HepG2 (cell line): Measurements from ENCODE around the gene C16orf95. TPM values are rescaled to one million over a fixed set of nuclear protein-coding genes. Genes with fewer than 3 reads are reported as not detected.

Experiments
- ATAC-seq: fragments of 200-7000 bp; cut with Tn5 transposase; 3 replicates; pipeline ENCODE4 v1.9.1; 2020; ENCODE audit warnings: mild to moderate bottlenecking, moderate library complexity
- BruUV-seq: library from RNA; stranded (reverse); fragments of 400-500 nt; replicated peaks from 2 replicates; lab custom pipeline; 2021; lab: Mats Ljungman, UMichigan
- CTCF ChIA-PET: fragments of 300-600 bp; formaldehyde crosslinking; extraction: SDS; loops from one replicate; lab custom pipeline; 2021; ENCODE audit warnings: low total read pairs, inconsistent platforms, low intra/inter-chr PET ratio; lab: Yijun Ruan, JAX
- POLR2A ChIA-PET: fragments of 350-600 bp; sonication (Branson Sonifier 250); formaldehyde crosslinking; loops from one replicate; lab custom pipeline; 2020; ENCODE audit warnings: antibody characterized with exemption, inconsistent platforms; lab: Yijun Ruan, JAX
- DNase-seq: peaks from one replicate; pipeline ENCODE4 v3.0.0-alpha.2; 2015; ENCODE audit warnings: low spot score
- FAIRE-seq: peaks from 3 replicates; lab custom pipeline; 2011; peaks lifted over from hg19 to GRCh38; lab: Jason Lieb, UNC
- H2AFZ ChIP-seq: one replicate; pipeline ENCODE4 v1.6.1; 2011; ENCODE audit warnings: low read length, inconsistent platforms
- H3K27ac ChIP-seq: fragments of 300-600 bp; 3 replicates; pipeline ENCODE4 v1.8.0; 2011; ENCODE audit warnings: mixed run types, mild to moderate bottlenecking, mixed read lengths, low read length, inconsistent platforms; ENCODE audit not compliant: insufficient read depth; ENCODE audit errors: extremely low read length
- H3K27me3 ChIP-seq, 2 experiments: fragments of 200-600 bp in 1 of 2; 2 replicates in 1 of 2; 3 replicates in 1 of 2; pipeline versions ENCODE4 v1.6.0 to v1.8.0; 2011; ENCODE audit warnings: low read length in 2 of 2, mild to moderate bottlenecking in 2 of 2, moderate library complexity in 2 of 2, inconsistent platforms in 1 of 2; ENCODE audit not compliant: insufficient read depth in 2 of 2, control insufficient read depth in 1 of 2
- H3K36me3 ChIP-seq, 2 experiments: fragments of 200-600 bp in 1 of 2; replicated peaks in 1 of 2; 2 replicates in 1 of 2; 3 replicates in 1 of 2; pipeline versions ENCODE4 v1.5.1 to v1.8.0; 2011; ENCODE audit warnings: low read length in 2 of 2, inconsistent platforms in 1 of 2; ENCODE audit not compliant: insufficient read depth in 2 of 2, control insufficient read depth in 1 of 2
- H3K4me1 ChIP-seq: 2 replicates; pipeline ENCODE4 v1.5.1; 2012; ENCODE audit warnings: low read length, inconsistent platforms; ENCODE audit not compliant: insufficient read depth
- H3K4me2 ChIP-seq: 2 replicates; pipeline ENCODE4 v1.6.0; 2011; ENCODE audit warnings: low read depth, low read length, inconsistent platforms
- H3K4me3 ChIP-seq, 3 experiments: fragments of 200-600 bp in 1 of 3; sonication (generic), shearing (Covaris generic) in 1 of 3; replicated peaks in 1 of 3; 2 replicates each; pipeline ENCODE4 v1.5.1; 2011 to 2016; ENCODE audit warnings: low read length in 3 of 3, inconsistent platforms in 2 of 3, low read depth in 2 of 3, mild to moderate bottlenecking in 2 of 3, control low read depth in 1 of 3, mixed read lengths in 1 of 3; ENCODE audit not compliant: insufficient read depth in 1 of 3
- H3K79me2 ChIP-seq: one replicate; pipeline ENCODE4 v1.6.1; 2011; ENCODE audit warnings: low read length, inconsistent platforms; ENCODE audit not compliant: insufficient read depth
- H3K9ac ChIP-seq: 2 replicates; pipeline ENCODE4 v1.6.0; 2011; ENCODE audit warnings: mild to moderate bottlenecking, low read depth, low read length, inconsistent platforms; ENCODE audit not compliant: insufficient read depth
- H3K9me3 ChIP-seq: 2 replicates; pipeline ENCODE4 v1.5.1; 2012; ENCODE audit warnings: mild to moderate bottlenecking, low read length
- H4K20me1 ChIP-seq: 2 replicates; pipeline ENCODE4 v1.6.0; 2011; ENCODE audit warnings: inconsistent platforms, mild to moderate bottlenecking, low read length, moderate library complexity; ENCODE audit not compliant: insufficient read depth
- ARID2 ChIP-seq: sonication (generic); formaldehyde crosslinking; IDR thresholded peaks from 2 replicates; pipeline ENCODE4 v1.8.1; 2022; ENCODE audit warnings: mild to moderate bottlenecking, missing genetic modification reagents, borderline replicate concordance
- KAT7 ChIP-seq: IDR thresholded peaks from 2 replicates; pipeline ENCODE4 v1.6.1; 2018; ENCODE audit warnings: borderline replicate concordance, missing compliant biosample characterization
- LBX2 ChIP-seq: sonication (generic); formaldehyde crosslinking; IDR thresholded peaks from 2 replicates; pipeline ENCODE4 v1.5.0; 2020; ENCODE audit warnings: missing genetic modification reagents, mild to moderate bottlenecking, borderline replicate concordance
- ONECUT2 ChIP-seq: sonication (generic); formaldehyde crosslinking; IDR thresholded peaks from 2 replicates; pipeline ENCODE4 v1.4.0; 2020; ENCODE audit warnings: missing genetic modification reagents
- ZBTB7B ChIP-seq: sonication (generic); formaldehyde crosslinking; IDR thresholded peaks from 2 replicates; pipeline ENCODE4 v1.4.0; 2020; ENCODE audit warnings: missing genetic modification reagents
- ZEB1 ChIP-seq: IDR thresholded peaks from 2 replicates; pipeline ENCODE4 v1.6.1; 2012; ENCODE audit warnings: mild to moderate bottlenecking, low read depth, inconsistent platforms; ENCODE audit not compliant: insufficient replicate concordance
- ZFAT ChIP-seq: sonication (generic); formaldehyde crosslinking; conservative IDR thresholded peaks from 2 replicates; pipeline ENCODE4 v1.8.1; 2023; ENCODE audit warnings: missing genetic modification reagents, inconsistent platforms
- ZNF589 ChIP-seq: sonication (generic); formaldehyde crosslinking; conservative IDR thresholded peaks from 2 replicates; pipeline ENCODE4 v1.8.0; 2022; ENCODE audit warnings: mild to moderate bottlenecking, moderate library complexity, missing genetic modification reagents
- ZNF660 ChIP-seq: sonication (generic); formaldehyde crosslinking; IDR thresholded peaks from 2 replicates; pipeline ENCODE4 v1.5.1; 2020; ENCODE audit warnings: mild to moderate bottlenecking, low read depth, missing genetic modification reagents, borderline replicate concordance
- WGBS: methylation state at CpG from one replicate; pipeline ENCODE4 v1.1.6; 2017; ENCODE audit warnings: low lambda C conversion rate; 5-methylcytosine and 5-hydroxymethylcytosine counted together
- in situ Hi-C: cut with HindIII; loops from 2 replicates; pipeline ENCODE4 v1.10.0; 2017; ENCODE audit warnings: low pct_unique_long_range_greater_than_20kb; ENCODE audit not compliant: extremely low pct_ligation_motif_present
- intact Hi-C: fragments of 100-400 bp; cut with micrococcal nuclease; formaldehyde crosslinking; loops from one replicate; pipeline ENCODE4 v1.10.0; 2022; ENCODE audit not compliant: unreplicated experiment
- polyA plus RNA-seq, 8 experiments: library from polyadenylated mRNA; depleted of rRNA in 3 of 8; stranded (reverse) in 7 of 8; unstranded in 1 of 8; fragments of >200 nt; fragmentation: Illumina TruSeq in 4 of 8; extraction: Trizol in 4 of 8; gene quantifications; 2 replicates each; pipeline versions ENCODE4 v1.2.1 to v1.2.3, GENCODE V29; 2011 to 2016; ENCODE audit warnings: low read depth in 4 of 8, missing spikeins in 1 of 8, mixed read lengths in 1 of 8; ENCODE audit not compliant: insufficient read depth in 1 of 8
- total RNA-seq, 5 experiments: library from RNA; depleted of rRNA; stranded (reverse); fragments of >200 nt; fragmentation: Illumina TruSeq; extraction: Trizol; gene quantifications; 2 replicates each; pipeline ENCODE4 v1.2.3, GENCODE V29; 2016; ENCODE audit warnings: low read depth in 1 of 5
- TF ChIP-seq, protein P1 (sequence below): sonication (generic); formaldehyde crosslinking; IDR thresholded peaks from 2 replicates; pipeline ENCODE4 v1.8.1; 2023; ENCODE audit warnings: mild to moderate bottlenecking, inconsistent platforms, moderate library complexity, missing genetic modification reagents, borderline replicate concordance
- TF ChIP-seq, protein P2 (sequence below): sonication (generic); formaldehyde crosslinking; IDR thresholded peaks from 2 replicates; pipeline ENCODE4 v1.5.0; 2020; ENCODE audit warnings: mild to moderate bottlenecking, missing genetic modification reagents, borderline replicate concordance

C16orf95 gene
- total and polyA plus RNA-seq, 2 of the 13 experiments (the other 11 are each of a cell fraction or from before 2014, with no cell fraction given), result 2.8 to 8.6 TPM

GRCh38 chr16:87310610-87311009 is 6.6 kb downstream of the C16orf95 start:
- ChIA-PET CTCF (no interaction called here), POLR2A (no interaction called here)
- Histone ChIP-seq H2AFZ (no peak overlapping the region), H3K27me3 (no peaks in the 10 kb centered on the region), H3K27ac (no peak overlapping the region), H3K4me3 (no peak overlapping the region), H3K9ac (no peak overlapping the region), H4K20me1 (no peaks in the 10 kb centered on the region), H3K4me2 (no peak overlapping the region), H3K36me3 (no peaks in the 10 kb centered on the region; a peak in 1 of 5 replicates), H3K9me3 (no peaks in the 10 kb centered on the region), H3K4me1 (no peaks in the 10 kb centered on the region), H3K79me2 (no peaks in the 10 kb centered on the region)
- DNase-seq (no peak), FAIRE-seq (no peak), ATAC-seq (no peak)
- intact Hi-C loops, result no loop called here
- whole genome bisulfite sequencing, result 92% methylated on average over 7 of the region's 7 CpGs
- in situ Hi-C loops, result no loop called here
- no TSS peak for BruUV-seq
- TF ChIP-seq ZNF660 (no peak), LBX2 (no peak), ZBTB7B (CRISPR knock-in tag) (no peak), ARID2 (no peak), KAT7 (CRISPR knock-in tag) (no peak), ZFAT (CRISPR knock-in tag) (no peak), ONECUT2 (CRISPR knock-in tag) (no peak), ZEB1 (no peak), ZNF589 (CRISPR knock-in tag) (no peak)
- TF ChIP-seq, protein P1, sequence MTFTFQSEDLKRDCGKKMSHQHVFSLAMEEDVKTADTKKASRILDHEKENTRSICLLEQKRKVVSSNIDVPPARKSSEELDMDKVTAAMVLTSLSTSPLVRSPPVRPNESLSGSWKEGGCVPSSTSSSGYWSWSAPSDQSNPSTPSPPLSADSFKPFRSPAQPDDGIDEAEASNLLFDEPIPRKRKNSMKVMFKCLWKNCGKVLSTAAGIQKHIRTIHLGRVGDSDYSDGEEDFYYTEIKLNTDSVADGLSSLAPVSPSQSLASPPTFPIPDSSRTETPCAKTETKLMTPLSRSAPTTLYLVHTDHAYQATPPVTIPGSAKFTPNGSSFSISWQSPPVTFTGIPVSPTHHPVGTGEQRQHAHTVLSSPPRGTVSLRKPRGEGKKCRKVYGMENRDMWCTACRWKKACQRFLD (CRISPR knock-in tag), result no peak
- TF ChIP-seq, protein P2, sequence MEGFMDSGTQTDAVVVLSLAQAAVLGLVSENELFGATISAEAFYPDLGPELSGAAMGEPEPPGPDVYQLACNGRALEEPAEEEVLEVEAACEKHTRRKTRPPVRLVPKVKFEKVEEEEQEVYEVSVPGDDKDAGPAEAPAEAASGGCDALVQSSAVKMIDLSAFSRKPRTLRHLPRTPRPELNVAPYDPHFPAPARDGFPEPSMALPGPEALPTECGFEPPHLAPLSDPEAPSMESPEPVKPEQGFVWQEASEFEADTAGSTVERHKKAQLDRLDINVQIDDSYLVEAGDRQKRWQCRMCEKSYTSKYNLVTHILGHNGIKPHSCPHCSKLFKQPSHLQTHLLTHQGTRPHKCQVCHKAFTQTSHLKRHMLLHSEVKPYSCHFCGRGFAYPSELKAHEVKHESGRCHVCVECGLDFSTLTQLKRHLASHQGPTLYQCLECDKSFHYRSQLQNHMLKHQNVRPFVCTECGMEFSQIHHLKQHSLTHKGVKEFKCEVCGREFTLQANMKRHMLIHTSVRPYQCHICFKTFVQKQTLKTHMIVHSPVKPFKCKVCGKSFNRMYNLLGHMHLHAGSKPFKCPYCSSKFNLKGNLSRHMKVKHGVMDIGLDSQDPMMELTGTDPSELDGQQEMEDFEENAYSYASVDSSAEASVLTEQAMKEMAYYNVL (CRISPR knock-in tag), result no peak
